ENCODE measurements around the gene FER.

GRCh38 chr5:109224276-109224882 is 476.7 kb downstream of the FER start:
- no peak for TF ChIP-seq CTCF (optimal IDR thresholded peaks at IDR 0.05 in 1 of 3, IDR thresholded peaks at IDR 0.05 in 1 of 3, conservative IDR thresholded peaks at IDR 0.05 in 1 of 3; ENCODE audit: extremely low read depth in 1 of 3, insufficient read depth in 2 of 3, low read length in 3 of 3)
- TF ChIP-seq EZH2 (IDR thresholded peaks at IDR 0.05; ENCODE audit: low read length): no peak

Data from keratinocyte (primary cell).